ENCODE results near the gene FAM219A.

Gene FAM219A

GRCh38 chr9:34501372-34501771 is 43.0 kb upstream of the FAM219A start:
- Histone ChIP-seq H3K27ac (ENCODE audit: low read depth, low read length) (no peak overlapping the region), H3K9ac (ENCODE audit: low read length) (no peak overlapping the region), H3F3A (ENCODE audit: insufficient read depth) (no peaks in the 10 kb centered on the region), H3K9me2 (replicated peaks; ENCODE audit: insufficient read depth, low read length) (no peaks in the 10 kb centered on the region), H3K4me2 (ENCODE audit: low read depth, low read length, poor library complexity, severe bottlenecking) (no peak overlapping the region), H2AFZ (ENCODE audit: low read depth, low read length, severe bottlenecking) (no peak overlapping the region), H3K27me3 (ENCODE audit: low read length) (no peaks in the 10 kb centered on the region), H4K20me1 (ENCODE audit: low read depth, low read length) (no peaks in the 10 kb centered on the region), H3K79me2 (ENCODE audit: insufficient read depth, low read length) (no peaks in the 10 kb centered on the region), H3K4me3 (ENCODE audit: insufficient read depth, low read length, poor library complexity, severe bottlenecking) (no peak overlapping the region), H3K36me3 (ENCODE audit: low read length) (no peaks in the 10 kb centered on the region), H3K9me3 (ENCODE audit: insufficient read depth, low read length) (no peaks in the 10 kb centered on the region)
- TF ChIP-seq, protein P1, sequence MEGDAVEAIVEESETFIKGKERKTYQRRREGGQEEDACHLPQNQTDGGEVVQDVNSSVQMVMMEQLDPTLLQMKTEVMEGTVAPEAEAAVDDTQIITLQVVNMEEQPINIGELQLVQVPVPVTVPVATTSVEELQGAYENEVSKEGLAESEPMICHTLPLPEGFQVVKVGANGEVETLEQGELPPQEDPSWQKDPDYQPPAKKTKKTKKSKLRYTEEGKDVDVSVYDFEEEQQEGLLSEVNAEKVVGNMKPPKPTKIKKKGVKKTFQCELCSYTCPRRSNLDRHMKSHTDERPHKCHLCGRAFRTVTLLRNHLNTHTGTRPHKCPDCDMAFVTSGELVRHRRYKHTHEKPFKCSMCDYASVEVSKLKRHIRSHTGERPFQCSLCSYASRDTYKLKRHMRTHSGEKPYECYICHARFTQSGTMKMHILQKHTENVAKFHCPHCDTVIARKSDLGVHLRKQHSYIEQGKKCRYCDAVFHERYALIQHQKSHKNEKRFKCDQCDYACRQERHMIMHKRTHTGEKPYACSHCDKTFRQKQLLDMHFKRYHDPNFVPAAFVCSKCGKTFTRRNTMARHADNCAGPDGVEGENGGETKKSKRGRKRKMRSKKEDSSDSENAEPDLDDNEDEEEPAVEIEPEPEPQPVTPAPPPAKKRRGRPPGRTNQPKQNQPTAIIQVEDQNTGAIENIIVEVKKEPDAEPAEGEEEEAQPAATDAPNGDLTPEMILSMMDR (IDR thresholded peaks at IDR 0.05; ENCODE audit: insufficient read depth, low read length, poor library complexity, severe bottlenecking), result no peak
- no peak for TF ChIP-seq EZH2phosphoT487 (conservative IDR thresholded peaks at IDR 0.05; ENCODE audit: low read length)

GRCh38 chr9:34500623-34501267 is 42.4 kb upstream of the FAM219A start:
- no peaks in the 10 kb centered on the region for H3K27me3 ChIP-seq (ENCODE audit: low read length)
- no peaks in the 10 kb centered on the region for H3K36me3 ChIP-seq (ENCODE audit: low read length)
- H3K9me2 ChIP-seq (replicated peaks; ENCODE audit: insufficient read depth, low read length), result no peaks in the 10 kb centered on the region
- no peak overlapping the region for H3K27ac ChIP-seq (ENCODE audit: low read depth, low read length)
- H3K9ac ChIP-seq (ENCODE audit: low read length), result no peak overlapping the region
- H3K4me3 ChIP-seq (ENCODE audit: insufficient read depth, low read length, poor library complexity, severe bottlenecking), result no peak overlapping the region
- no peak overlapping the region for H2AFZ ChIP-seq (ENCODE audit: low read depth, low read length, severe bottlenecking)
- H3K9me3 ChIP-seq (ENCODE audit: insufficient read depth, low read length), result no peaks in the 10 kb centered on the region
- TF ChIP-seq EZH2phosphoT487 (conservative IDR thresholded peaks at IDR 0.05; ENCODE audit: low read length), result no peak
- TF ChIP-seq, protein P1 (IDR thresholded peaks at IDR 0.05; ENCODE audit: insufficient read depth, low read length, poor library complexity, severe bottlenecking), result peak; percentile 99
- no peaks in the 10 kb centered on the region for H3K79me2 ChIP-seq (ENCODE audit: insufficient read depth, low read length)
- H3K4me2 ChIP-seq (ENCODE audit: low read depth, low read length, poor library complexity, severe bottlenecking), result no peak overlapping the region
- H3F3A ChIP-seq (ENCODE audit: insufficient read depth), result no peaks in the 10 kb centered on the region
- no peaks in the 10 kb centered on the region for H4K20me1 ChIP-seq (ENCODE audit: low read depth, low read length)

GRCh38 chr9:34499076-34499475 is 40.7 kb upstream of the FAM219A start:
- Histone ChIP-seq H2AFZ (ENCODE audit: low read depth, low read length, severe bottlenecking) (no peak overlapping the region), H3K4me3 (ENCODE audit: insufficient read depth, low read length, poor library complexity, severe bottlenecking) (no peak overlapping the region), H3K9me2 (replicated peaks; ENCODE audit: insufficient read depth, low read length) (no peaks in the 10 kb centered on the region), H3K9ac (ENCODE audit: low read length) (no peak overlapping the region), H3K4me2 (ENCODE audit: low read depth, low read length, poor library complexity, severe bottlenecking) (no peak overlapping the region), H3K27ac (ENCODE audit: low read depth, low read length) (no peak overlapping the region), H3K27me3 (ENCODE audit: low read length) (no peaks in the 10 kb centered on the region), H3K9me3 (ENCODE audit: insufficient read depth, low read length) (no peaks in the 10 kb centered on the region), H3K36me3 (ENCODE audit: low read length) (no peaks in the 10 kb centered on the region), H3K79me2 (ENCODE audit: insufficient read depth, low read length) (no peaks in the 10 kb centered on the region), H3F3A (ENCODE audit: insufficient read depth) (no peaks in the 10 kb centered on the region), H4K20me1 (ENCODE audit: low read depth, low read length) (no peaks in the 10 kb centered on the region)
- no peak for TF ChIP-seq EZH2phosphoT487 (conservative IDR thresholded peaks at IDR 0.05; ENCODE audit: low read length)

DNA sequence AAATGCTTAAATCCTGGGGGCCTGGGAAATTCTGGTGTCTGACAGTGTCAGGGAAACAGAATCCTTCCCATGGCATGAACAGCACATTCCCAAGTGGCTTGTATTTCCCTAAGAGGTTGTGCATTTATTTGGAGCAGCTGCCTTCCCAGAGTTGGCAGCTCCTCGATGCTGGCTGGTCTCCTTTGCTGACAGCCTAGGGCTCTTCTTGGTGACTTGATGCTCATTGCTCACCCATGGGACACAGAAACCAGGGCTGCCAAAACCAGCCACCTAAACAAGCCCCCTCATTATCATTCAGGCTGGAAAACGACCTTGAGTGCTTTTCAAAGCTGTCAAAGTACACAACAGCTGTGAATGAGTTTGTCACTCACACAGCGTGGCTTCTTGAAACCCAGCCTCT is 40.2 kb upstream of the FAM219A start:
- H4K20me1 ChIP-seq (ENCODE audit: low read depth, low read length), result no peaks in the 10 kb centered on the region
- no peak overlapping the region for H3K9ac ChIP-seq (ENCODE audit: low read length)
- no peak overlapping the region for H2AFZ ChIP-seq (ENCODE audit: low read depth, low read length, severe bottlenecking)
- no peaks in the 10 kb centered on the region for H3K36me3 ChIP-seq (ENCODE audit: low read length)
- H3K4me3 ChIP-seq (ENCODE audit: insufficient read depth, low read length, poor library complexity, severe bottlenecking), result no peak overlapping the region
- H3F3A ChIP-seq (ENCODE audit: insufficient read depth), result no peaks in the 10 kb centered on the region
- no peaks in the 10 kb centered on the region for H3K9me2 ChIP-seq (replicated peaks; ENCODE audit: insufficient read depth, low read length)
- no peaks in the 10 kb centered on the region for H3K27me3 ChIP-seq (ENCODE audit: low read length)
- H3K27ac ChIP-seq (ENCODE audit: low read depth, low read length), result no peak overlapping the region
- no peak for TF ChIP-seq EZH2phosphoT487 (conservative IDR thresholded peaks at IDR 0.05; ENCODE audit: low read length)
- TF ChIP-seq, protein P1 (IDR thresholded peaks at IDR 0.05; ENCODE audit: insufficient read depth, low read length, poor library complexity, severe bottlenecking), result no peak
- no peaks in the 10 kb centered on the region for H3K79me2 ChIP-seq (ENCODE audit: insufficient read depth, low read length)
- no peak overlapping the region for H3K4me2 ChIP-seq (ENCODE audit: low read depth, low read length, poor library complexity, severe bottlenecking)
- no peaks in the 10 kb centered on the region for H3K9me3 ChIP-seq (ENCODE audit: insufficient read depth, low read length)

Measured in SU-DHL-6 (cell line).